Jurkat, Clone E6-1 (cell line): ENCODE data around the gene FAM98B.

ENCODE experiments used
- DNase-seq: peaks from one replicate; pipeline ENCODE4 v3.0.0-alpha.2; 2011; ENCODE audit warnings: low read depth, low spot score
- H3K4me3 ChIP-seq: 2 replicates; pipeline ENCODE4 v1.5.1; 2011; ENCODE audit warnings: mild to moderate bottlenecking, low read length, control low read depth, moderate library complexity

FAM98B gene

DNA sequence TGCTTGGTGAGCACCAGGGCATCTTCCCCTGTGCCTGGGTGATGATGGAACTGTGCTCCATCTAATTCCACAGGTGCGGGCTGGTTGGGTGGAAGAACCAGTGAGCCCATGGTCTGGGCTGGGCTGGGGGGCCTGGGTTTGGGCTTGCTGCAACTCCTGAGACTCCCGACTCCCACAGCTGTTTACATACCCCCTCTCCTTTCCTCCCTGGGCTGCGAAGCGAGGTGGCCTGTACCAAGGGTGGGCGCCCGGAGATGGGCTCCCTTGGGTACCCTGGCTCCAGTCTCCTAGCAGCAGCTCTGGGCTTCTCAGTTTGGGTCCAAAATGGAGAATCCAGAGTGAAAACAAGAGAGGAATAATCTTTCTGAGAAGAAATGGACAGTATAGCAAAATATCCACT lies 5.6 kb downstream of the FAM98B start:
- no peak overlapping the region for H3K4me3 ChIP-seq
- DNase-seq, result no peak

- no peak for DNase-seq
- no peak overlapping the region for H3K4me3 ChIP-seq
Measured at GRCh38 chr15:38460543-38460942, 6.6 kb downstream of the FAM98B start.

DNA sequence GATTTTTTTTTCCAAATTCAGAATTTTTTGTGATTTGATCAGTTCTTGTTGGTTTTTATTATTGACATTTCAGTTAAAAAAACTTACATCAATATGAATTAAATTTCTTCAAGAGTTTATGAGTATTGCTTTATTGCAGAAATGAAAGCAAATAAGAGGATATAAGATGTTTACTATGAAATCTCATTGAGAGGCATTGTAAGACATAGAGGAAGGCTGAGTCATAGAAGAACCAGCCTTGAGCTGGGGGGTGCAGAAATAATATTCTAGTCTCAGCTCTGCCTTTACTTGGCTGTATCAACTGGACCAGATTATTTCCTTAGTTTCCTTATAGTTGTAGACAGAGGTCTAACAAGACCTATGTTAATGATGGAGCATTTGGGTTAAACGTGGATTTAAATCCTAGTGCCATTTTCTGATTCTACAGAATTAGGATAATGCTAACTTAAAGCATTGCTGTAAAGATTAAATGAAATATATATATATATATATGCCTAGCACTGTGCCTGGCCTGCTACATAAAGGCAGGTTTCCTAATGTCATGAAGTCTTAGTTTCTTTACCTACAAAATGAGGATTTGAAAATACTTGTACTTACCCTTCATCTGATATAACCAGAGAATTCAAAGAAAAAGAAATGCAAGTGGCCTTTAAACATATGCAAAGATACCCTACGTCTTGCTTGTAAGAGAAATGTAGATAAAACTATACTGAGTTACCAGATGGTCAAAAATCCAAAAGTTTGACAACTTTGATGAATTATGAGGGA lies 7.3 kb downstream of the FAM98B start:
- DNase-seq, result no peak
- H3K4me3 ChIP-seq, result no peak overlapping the region

GRCh38 chr15:38463893-38464292 lies 10.0 kb downstream of the FAM98B start:
- H3K4me3 ChIP-seq, result no peak overlapping the region
- DNase-seq, result no peak

GRCh38 chr15:38464675-38465074 lies 10.7 kb downstream of the FAM98B start:
- H3K4me3 ChIP-seq, result no peak overlapping the region
- no peak for DNase-seq

GRCh38 chr15:38470816-38471215 lies 16.9 kb downstream of the FAM98B start:
- no peak overlapping the region for H3K4me3 ChIP-seq
- no peak for DNase-seq

DNA sequence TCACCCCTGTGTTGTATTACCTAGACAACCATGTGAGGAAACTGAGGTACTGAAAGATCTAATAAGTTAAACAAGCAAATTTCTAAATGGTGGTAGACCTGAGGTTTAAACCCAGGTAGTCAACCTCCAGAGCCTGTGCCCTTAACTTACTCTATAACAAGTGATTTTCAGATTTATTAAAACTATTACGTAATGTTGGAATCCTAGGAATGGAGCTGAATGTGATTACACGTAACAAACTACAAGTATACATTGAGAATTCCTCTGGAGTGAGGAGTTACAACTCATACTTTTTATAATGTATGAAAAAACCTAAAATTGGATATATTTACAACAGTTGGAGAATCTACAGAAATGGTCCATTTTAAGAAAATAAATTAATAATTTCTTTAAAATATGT lies 18.0 kb downstream of the FAM98B start:
- DNase-seq, result no peak
- no peak overlapping the region for H3K4me3 ChIP-seq

DNA sequence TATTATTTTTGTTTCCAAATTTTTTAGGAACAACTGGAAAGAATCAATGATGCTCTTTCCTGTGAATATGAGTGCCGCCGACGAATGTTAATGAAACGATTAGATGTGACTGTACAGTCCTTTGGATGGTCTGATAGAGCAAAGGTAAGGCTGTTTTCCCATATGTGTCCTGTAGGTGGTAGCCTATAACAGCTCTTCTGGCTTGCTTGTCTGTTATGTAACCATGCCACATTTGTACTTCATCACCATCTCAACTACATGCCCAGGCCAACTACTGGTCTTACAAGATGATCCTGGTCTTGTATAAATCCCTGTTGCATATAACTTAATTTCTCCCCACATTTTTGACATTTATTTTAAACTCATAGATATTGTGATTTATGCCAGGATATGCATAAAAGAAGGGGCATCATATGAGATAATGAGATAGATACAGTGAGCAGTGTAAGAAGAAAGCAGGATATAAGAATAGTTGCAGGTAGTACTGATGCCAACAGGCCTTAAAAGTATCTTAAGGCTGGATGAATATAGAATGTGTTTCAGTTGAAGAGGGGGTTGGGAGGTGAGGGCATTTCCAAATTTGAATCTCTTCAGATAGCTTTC lies 20.3 kb downstream of the FAM98B start:
- no peak overlapping the region for H3K4me3 ChIP-seq
- DNase-seq, result peak; percentile 61

DNA sequence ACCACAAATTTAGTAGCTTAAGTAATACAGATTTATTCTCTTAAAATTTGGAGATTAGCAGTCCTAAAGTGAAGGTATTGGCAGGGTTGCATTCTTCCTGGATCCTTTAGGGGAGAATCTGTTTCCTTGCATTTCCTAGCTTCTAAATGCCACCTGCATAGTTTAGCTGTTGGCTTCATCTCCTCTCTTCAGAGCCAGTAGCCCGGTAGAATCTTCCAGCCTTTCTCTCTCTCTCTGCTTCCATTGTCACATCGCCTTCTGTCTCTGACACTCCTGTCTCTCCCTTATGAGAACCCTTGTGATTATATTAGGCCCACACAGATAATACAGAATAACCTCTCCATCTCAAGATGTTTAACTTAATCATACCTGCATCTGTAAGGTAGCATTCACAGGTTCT lies 21.4 kb downstream of the FAM98B start:
- H3K4me3 ChIP-seq, result no peak overlapping the region
- DNase-seq, result no peak

DNA sequence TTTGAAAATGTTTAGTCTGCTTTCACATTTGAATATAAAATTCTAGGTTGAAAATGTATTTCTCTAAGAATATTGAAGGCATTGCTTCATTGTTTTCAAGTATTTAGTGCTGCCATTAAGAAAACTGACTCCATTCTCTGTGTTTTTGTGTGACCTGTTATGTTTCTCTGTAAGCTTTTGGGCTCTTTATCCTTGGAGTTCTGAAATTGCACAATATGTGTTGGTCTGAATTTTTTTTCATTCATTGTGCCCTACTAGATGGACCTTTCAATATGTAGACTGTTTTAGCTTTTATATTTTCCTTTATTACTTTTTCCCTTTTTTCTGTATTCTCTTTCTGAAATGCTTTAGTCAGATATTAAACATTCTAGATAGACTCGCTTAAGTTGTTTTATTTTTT lies 22.2 kb downstream of the FAM98B start:
- H3K4me3 ChIP-seq, result no peak overlapping the region
- DNase-seq, result no peak

GRCh38 chr15:38477637-38478036 lies 23.7 kb downstream of the FAM98B start:
- no peak overlapping the region for H3K4me3 ChIP-seq
- no peak for DNase-seq

DNA sequence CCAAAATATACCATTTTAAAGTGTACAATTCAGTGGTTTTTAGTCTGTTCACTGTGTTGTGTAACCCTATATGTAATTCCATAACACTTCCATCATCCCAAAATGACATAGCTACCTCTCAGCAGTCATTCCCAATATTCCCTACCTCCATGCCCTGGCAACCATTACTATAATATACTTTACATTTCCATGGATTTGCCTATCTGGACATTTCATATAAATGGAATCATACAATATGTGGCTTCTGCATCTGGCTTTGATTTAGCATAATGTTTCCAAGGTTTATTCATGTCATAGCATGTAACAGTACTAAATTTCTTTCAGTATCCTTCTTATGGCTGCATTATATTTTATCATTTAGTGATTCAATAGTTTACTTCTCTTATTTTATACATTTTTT lies 25.3 kb downstream of the FAM98B start:
- DNase-seq, result no peak
- no peak overlapping the region for H3K4me3 ChIP-seq

GRCh38 chr15:38479756-38480155 lies 25.8 kb downstream of the FAM98B start:
- H3K4me3 ChIP-seq, result no peak overlapping the region
- DNase-seq, result no peak

- no peak for DNase-seq
- H3K4me3 ChIP-seq, result no peak overlapping the region
Measured at GRCh38 chr15:38481113-38481512, 27.2 kb downstream of the FAM98B start.

- DNase-seq, result no peak
- H3K4me3 ChIP-seq, result no peak overlapping the region
Measured at GRCh38 chr15:38481761-38482160, 27.8 kb downstream of the FAM98B start.

GRCh38 chr15:38482572-38482971 lies 28.6 kb downstream of the FAM98B start:
- no peak for DNase-seq
- H3K4me3 ChIP-seq, result no peak overlapping the region

GRCh38 chr15:38486936-38487335 lies 33.0 kb downstream of the FAM98B start:
- H3K4me3 ChIP-seq, result no peak overlapping the region
- DNase-seq, result no peak

DNA sequence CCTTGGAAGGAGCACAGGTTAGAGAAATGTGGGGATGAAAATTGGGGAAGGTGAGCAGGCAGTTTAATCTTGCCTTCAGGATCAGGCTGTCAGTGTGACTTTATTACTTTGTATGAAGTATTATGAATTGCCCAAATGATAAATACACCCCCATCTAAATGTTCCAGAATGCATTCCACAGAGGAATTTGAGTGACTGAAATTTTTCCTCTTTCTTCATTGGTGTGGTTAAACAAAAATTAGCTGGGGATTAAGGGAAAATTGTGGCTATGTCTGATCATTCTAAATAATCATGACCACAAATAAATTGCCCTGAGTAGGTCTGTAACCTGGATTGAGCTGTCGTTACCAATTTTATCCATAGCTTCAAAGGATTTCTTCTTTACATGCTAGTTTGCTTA lies 33.5 kb downstream of the FAM98B start:
- no peak overlapping the region for H3K4me3 ChIP-seq
- no peak for DNase-seq

DNA sequence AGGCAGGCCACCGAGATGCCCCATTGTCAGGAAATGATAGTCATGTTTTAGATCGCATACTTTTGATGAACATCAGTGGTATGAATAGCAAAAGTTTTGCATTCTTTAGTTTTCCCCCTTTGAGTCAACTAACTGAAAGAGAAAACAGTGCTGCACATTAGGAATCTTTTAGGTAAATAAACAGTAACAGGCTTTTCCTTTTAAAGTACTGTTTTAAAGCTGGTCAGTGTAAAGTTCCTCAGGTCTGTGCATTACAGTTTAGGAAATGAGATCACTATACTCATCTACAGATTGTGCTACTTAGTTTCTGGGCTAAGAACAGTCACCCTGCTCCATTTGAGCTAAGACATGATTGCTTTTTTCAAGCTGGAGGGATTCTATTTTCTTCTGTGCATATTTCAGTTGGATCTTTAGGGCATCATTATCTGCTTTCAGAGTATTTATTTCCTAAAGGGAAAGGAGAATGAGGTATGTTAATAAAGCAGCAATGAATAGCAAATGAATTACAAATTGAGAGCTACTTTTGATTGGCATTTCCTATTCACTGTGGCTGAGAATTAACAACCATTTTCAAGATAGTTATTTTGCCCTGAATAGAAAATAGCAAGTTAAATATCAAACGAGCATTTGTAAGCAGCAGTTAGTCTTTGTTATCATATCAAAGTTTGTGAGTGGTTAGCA lies 36.5 kb downstream of the FAM98B start:
- no peak overlapping the region for H3K4me3 ChIP-seq
- no peak for DNase-seq

GRCh38 chr15:38496151-38496550 lies 42.2 kb downstream of the FAM98B start:
- H3K4me3 ChIP-seq, result no peak overlapping the region
- no peak for DNase-seq

DNA sequence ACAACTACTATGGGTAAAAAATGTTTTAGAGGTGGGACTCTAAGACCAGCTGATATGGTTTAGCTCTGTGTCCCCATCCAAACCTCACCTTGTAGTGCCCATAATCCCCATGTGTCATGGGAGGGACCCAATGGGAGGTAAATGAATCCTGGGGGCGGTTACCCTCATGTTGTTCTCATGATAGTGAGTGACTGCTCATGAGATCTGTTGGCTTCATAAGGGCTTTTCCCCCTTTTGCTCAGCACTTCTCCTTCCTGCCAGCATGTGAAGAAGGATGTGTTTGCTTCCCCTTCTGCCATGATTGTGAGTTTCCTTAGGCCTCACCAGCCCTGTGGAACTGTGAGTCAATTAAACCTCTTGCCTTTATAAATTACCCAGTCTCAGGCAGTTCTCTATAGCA lies 45.7 kb downstream of the FAM98B start:
- DNase-seq, result no peak
- H3K4me3 ChIP-seq, result no peak overlapping the region
